CD4-positive, alpha-beta T cell treated with Interleukin-15 for 4 hours (primary cell): ENCODE results near the gene PCGF5.

Experiments
- DNase-seq: peaks from one replicate; pipeline ENCODE4 v3.0.0-alpha.2; 2020; ENCODE audit warnings: low spot score

Gene PCGF5

DNA sequence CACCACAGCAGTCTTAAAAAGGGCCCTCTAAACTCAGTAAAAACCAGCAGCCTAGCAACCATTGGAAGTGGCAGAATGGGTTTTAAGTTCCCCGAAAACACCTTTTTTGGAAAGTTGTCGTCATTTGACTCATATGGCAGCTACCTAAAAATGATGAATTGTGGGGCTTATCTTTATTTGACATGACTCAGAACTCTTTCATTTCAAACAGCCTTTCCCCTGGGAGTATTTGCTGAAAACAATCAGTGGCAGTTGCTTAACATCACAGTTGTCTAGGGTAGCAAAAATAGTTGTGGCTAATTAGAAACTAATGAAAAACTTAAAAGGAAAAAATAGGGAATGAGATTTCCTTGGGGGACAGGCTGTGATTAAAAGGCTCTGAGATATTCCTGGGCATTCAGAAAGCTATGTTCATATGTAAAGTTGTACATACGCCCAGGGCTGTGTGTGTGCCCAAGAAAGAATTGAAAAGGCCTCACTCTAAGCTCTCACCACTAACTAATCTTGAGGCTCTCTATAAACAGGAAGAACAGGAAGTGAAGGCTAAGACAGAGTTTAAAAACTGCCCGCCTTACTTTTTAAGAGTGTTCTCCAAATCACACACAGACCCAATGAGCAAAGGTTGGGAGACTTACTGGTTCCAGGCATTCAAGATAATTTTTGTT, 108.0 kb downstream of the PCGF5 start:
- no peak for DNase-seq
